ENCODE data around the gene SLC11A1.

Gene SLC11A1

GRCh38 chr2:218371983-218372350 is 10.1 kb upstream of the SLC11A1 start:
- TF ChIP-seq CTCF (IDR thresholded peaks at IDR 0.05): no peak
- Histone ChIP-seq H3K4me3 (no peak overlapping the region), H3K27ac (peak overlapping the region; percentile 20 to 65)
- DNase-seq (ENCODE audit: low spot score): no peak

GRCh38 chr2:218374795-218375194 is 7.3 kb upstream of the SLC11A1 start:
- TF ChIP-seq CTCF (IDR thresholded peaks at IDR 0.05): no peak
- DNase-seq (ENCODE audit: low spot score): no peak
- Histone ChIP-seq H3K4me3 (no peak overlapping the region), H3K27ac (no peak overlapping the region)

DNA sequence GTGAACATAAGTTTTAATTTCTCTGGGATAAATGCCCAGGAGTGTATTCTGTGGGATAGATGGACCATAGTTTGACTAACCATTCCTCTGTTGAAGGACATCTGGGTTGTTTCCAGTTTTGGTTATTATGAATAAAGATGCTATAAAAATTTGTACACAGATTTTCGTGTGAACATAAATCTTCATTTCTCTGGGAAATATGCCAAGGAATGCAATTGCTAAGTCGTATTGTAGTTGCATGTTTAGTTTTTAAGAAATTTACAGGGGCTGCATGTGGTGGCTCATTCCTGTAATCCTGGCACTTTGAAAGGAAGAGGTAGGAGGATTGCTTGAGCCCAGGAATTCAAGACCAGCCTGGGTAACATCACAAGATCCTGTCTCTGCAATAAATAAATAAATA is 6.9 kb upstream of the SLC11A1 start:
- Histone ChIP-seq H3K27ac (no peak overlapping the region), H3K4me3 (no peak overlapping the region)
- TF ChIP-seq CTCF (IDR thresholded peaks at IDR 0.05): no peak
- DNase-seq (ENCODE audit: low spot score): no peak

DNA sequence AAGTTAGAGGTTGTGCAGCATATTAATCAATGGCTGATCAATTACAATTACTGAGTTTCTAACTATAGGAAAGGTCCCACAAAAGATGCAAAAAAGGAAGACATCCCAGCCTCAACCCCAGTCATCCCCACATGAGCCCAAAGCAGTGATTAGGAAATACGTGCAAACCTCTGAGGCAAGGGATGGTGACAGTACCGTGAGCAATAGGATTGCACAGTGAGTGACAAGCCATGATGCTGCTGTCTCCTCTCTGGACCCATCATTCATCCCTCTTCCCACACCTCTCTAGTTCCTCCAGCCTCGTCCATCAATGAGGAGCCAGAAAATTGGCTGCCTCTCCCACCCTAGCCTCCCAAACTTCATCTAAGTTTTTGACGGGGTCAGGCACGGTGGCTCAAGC is 4.0 kb upstream of the SLC11A1 start:
- TF ChIP-seq CTCF (IDR thresholded peaks at IDR 0.05): no peak
- no peak overlapping the region for H3K27ac ChIP-seq

DNA sequence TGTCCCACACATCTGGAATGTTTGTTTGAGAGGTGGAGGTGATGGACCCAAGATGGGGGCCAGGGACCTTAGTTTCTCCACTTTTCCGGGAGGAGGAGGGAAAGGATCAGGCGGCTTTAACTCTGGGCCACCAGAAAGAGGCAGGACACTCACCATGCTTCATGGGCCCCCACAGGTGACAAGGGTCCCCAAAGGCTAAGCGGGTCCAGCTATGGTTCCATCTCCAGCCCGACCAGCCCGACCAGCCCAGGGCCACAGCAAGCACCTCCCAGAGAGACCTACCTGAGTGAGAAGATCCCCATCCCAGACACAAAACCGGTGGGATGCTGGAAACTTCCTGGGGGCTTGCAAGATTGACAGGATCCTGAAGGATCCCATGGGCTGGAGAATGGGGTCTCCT is 712 bp downstream of the SLC11A1 start:
- H3K27ac ChIP-seq: peak overlapping the region in 1 of 2 donors; percentile 79
- peak; percentile 73 for DNase-seq (ENCODE audit: low spot score)
- peak overlapping the region; percentile 55 for H3K4me3 ChIP-seq

More for the DNA sequence above, 4.0 kb upstream of the SLC11A1 start:
- H3K4me3 ChIP-seq: no peak overlapping the region
- DNase-seq (ENCODE audit: low spot score): no peak

GRCh38 chr2:218383892-218384519 is 1.9 kb downstream of the SLC11A1 start:
- peak overlapping the region; percentile 55 for H3K4me3 ChIP-seq
- DNase-seq (ENCODE audit: low spot score): no peak

More for the DNA sequence above, 712 bp downstream of the SLC11A1 start:
- no peak for TF ChIP-seq CTCF (IDR thresholded peaks at IDR 0.05)

More at GRCh38 chr2:218383892-218384519, 1.9 kb downstream of the SLC11A1 start:
- TF ChIP-seq CTCF (IDR thresholded peaks at IDR 0.05): no peak
- H3K27ac ChIP-seq: peak overlapping the region in 1 of 2 donors; percentile 25

Measured in coronary artery (tissue), 2 donors.